SHP77 treated with DMSO at 0.1 percent for 48 hours (cell line): ENCODE data around the gene CD82.
"Not testable (repeated sequence)": the region's sequence is repeated elsewhere in the genome, so short reads cannot be mapped to it uniquely, and the experiment has no call there.

Experiments
- DNase-seq: peaks from one replicate; lab custom pipeline; 2025; lab: John Stamatoyannopoulos, UW

The CD82 gene

DNA sequence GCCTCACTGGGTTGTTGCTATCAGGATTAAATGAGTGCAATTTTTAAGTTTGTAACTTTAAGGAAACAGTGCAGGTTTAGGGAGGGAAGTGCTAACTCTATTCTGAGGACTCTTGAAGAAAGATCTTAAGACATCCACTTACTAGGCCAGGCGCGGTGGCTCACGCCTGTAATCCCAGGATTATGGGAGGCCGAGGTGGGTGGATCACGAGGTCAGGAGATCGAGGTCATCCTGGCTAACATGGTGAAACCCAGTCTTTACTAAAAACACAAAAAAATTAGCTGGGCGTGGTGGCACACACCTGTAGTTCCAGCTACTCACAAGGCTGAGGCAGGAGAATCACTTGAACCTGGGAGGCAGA lies 5.5 kb upstream of the CD82 start:
- DNase-seq: not testable (repeated sequence)

DNA sequence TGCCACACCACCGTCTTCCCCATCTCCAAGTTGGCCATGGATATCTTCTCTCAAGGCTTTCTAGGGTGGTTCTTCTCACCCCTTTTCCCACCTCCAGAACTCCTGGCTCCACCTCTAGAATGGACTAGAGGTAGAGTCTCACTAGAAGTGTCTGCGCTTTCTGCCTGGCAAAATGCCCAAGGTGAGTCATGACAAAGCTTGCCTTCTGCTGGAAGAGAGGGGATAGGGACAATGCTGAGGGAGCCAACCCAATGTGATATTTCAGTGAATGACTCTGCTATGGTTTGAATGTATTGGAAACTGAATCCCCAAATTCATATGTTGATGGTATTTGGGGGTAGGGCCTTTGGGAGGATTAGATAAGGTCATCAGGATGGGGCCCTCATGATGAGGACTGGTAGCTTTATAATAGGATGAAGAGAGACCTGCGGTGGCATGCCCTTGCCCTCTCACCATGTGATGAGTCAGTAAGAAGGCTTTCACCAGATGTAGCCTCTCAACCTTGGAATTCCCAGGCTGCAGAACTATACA lies 4.1 kb upstream of the CD82 start:
- no peak for DNase-seq

DNA sequence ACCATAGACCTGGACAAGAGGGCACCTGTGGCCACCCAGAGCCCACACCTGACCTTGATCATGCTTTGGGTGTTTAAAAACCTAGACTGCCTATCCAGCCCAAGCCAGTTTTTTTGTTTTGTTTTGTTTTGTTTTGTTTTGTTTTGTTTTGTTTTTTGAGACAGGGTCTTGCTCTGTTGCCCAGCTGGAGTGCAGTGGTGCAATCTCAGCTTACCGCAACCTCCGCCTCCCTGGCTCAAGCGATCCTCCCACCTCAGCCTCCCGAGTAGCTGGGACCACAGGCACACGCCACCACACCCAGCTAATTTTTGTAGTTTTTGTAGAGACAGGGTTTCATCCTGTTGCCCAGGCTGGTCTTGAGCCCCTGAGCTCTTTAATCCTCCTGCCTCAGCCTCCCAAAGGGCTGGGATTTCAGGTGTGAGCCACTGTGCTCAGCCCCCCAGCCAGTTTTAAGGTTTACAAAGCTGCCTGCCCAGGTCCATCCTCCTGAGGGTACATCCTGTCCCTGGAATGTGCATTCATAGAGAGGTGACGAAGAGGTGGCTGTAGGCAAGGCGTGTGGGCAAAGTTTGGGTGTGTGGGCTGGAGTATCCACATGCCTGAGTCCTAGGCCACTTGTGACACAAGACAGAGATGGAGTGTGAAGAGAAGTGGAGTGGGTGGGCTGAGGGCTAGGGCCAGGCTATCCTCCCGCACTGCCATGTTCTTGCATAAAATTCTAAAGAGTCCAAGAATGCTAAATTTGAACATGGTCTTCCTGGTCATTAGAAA lies 3.3 kb upstream of the CD82 start:
- DNase-seq: no peak

DNA sequence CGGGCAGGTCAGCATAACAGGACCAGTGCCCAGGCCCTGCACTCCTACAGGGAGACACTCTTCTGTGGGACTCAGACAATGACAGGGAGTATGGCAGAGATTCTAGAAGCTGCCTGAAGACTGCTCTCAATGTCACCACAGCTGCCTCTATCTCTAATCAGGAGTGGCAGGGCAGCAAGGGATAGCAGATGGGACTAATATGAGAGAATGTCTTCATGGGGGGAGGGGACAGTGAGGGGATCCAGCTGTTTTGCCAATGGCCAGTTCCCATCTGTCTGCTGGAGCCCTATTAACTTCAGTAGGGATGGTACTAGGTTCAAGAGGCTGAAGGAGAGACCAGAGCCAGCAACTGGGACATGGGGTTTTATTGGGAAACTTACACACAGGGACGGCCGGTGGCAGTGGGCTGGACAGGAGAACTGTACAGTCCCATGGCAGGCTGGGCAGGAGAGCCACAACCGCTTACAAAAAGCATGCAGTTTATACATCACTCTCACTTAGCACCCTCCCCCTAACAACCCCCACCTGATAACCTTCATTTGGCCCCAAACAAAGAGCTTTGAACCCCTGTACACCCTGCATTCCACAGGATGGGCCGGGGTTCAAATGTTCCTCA lies 2.5 kb upstream of the CD82 start:
- no peak for DNase-seq

DNA sequence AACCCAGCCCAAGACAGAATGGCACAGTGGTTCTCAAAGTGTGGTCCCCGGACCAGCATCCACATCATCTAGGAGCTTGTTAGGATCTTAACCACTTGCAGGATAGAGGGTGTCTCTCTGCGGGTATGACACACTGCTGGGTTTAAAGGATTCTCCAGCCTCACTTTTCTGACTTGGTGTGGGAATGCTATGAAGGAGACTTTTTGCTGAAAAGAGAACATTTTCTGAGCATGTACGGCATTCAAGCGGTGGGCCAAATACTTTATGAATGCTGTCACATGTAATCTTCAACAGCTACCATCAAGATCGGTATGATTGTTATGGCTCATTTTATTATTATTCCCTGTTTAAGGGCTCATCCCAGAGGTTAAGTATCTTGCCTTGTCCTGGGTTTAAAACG lies 1.8 kb upstream of the CD82 start:
- no peak for DNase-seq

DNA sequence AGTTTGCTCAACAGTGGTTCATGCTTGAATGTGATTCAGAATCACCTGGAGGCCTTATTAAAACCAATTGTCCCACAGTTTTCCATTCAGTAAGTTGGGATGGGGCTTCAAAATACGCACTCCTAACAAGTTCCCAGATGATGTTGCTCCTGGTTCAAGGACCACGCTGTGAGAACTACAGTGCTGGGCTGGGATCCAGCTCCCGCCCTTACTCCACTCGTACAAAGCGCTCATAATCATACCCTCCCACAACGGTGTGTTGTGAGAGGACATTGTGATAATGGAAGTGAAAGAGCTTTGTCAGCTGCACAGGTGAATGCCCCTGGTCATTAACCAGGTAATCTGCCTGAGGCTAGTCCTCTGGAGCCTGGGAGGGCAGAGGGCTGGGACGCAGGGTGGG lies 1.3 kb upstream of the CD82 start:
- DNase-seq: no peak

DNA sequence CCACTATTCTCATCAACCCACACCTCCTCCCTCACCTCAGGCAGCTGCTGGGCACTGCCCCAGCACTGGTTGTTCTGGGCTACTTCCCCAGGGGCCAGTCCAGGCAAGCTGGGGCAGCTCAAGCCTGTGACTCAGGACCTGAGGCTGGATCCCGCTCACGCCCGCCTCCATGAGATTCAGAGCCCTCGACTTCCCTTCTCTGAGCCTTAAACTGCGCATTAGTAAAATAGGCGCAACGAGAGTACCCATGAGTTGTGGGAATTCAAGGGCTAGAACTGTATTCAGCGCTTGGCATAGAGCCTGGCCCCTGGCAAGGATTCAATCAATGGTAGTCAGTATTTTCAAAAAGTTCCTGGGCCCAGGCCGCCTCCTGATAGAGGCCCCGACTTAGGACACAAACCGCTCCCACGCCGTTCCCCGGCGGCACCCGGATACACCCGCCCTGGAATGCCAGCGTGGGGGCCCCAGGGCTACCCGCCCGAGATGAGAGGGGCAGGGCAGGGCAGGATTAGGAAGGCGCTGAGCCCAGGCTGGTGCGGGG lies 723 bp upstream of the CD82 start:
- peak; percentile 67 for DNase-seq

DNA sequence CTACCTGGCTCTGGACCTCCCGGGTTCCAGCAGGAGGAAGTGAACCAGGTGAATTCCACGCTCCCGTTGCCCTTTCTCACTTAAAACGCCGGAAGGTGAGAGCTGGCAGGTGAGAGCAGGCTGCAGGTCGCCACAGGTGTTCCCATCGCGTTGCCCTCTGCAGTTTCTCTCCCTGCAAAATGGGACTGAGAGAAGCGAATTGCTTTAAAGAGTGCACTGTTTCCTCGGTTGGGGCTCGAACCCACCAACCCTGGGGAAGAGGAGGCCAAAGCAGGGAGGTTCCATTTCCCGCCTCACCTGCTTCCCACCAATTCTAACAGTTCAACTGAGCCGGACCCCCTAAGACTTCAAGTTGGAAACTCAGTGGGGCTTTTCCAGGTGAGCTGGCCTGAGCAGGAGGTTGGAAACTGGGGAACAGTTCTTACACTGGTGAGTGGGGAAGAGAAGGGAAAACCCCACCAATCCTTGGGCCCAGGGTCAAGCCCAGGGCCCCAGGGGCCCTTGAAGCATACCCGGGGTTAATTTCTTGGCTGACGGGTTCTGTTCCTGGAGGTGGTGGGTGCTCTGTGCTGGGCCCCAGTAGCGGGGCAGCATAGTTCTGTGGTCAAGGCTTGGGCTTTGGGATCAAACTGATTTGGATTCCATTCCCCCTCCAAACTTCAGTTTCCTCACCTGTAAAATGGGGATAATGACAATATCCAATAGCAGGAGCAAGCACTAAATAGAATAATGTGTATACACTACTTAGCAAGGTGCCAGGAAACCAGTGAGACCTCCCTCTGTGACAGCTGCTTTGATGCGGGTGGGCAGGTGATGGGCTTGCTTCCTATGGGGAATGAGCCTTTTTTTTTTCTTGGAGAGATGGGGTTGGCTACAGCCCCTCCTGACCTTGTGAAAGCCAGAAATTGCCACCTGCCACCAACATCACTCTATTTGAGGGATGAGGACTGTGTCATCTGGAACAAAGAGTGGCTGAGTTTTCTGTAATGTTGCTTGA lies 788 bp downstream of the CD82 start:
- no peak for DNase-seq

DNA sequence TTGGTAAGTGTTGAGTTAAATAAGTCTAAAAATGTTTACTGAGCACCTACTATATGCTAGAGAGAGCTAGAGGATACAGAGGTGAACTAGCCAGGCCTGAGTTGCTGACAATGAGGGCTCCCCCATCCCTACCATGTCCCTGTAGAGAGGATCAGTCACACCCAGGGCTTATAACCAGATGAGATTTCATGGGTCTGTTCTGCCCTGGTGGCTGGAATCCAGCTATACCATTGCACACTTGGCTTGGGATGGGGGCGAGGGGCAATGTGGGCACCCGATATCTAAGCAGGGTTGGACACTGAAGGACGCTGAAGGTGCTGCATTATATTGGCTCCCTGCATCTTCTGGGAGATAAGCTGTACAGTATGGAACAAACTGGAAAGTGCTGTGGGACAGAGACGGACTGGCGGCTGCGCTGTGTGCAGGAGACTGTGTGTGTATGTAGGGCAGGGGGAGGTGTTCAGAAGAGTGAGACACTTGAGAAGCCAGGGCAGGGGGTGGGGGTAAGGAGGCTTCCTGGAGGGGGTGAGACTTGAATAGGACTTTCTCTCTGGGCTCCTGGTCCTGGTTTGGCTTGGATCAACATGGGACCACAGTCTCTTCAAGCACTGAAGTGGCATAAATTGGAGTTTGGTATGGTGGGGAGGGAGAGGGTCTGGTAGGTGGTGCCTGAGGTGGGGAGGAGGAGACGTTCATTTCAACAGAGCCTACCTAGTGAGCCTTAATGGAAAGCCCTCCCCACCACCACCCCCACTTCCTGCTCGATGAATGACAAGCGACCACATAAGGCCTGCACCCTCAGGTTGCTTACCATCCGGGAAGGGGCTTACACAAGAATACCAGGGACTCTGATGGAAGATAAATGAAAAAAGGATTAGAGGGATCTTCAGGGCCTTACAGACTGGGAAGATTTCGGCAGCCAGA lies 1.8 kb downstream of the CD82 start:
- no peak for DNase-seq

DNA sequence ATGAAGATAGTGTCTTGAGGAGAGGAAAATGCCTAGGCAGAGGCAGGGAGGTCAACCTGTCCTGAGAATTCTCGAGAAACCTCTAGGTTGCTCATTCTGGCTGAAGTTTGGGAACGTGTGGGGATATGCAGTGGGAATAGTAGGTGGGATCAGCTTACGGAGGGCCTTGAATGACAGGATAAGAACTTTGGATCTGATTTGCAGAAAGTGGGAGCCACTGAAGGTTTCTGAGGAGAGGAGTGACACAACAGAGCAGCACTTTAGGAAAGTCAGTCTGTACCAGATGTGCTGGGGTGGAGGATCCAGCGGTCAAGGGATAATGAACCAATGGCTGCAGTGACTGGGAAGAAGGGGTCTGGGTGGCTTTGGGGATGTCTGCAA lies 2.4 kb downstream of the CD82 start:
- DNase-seq: no peak

DNA sequence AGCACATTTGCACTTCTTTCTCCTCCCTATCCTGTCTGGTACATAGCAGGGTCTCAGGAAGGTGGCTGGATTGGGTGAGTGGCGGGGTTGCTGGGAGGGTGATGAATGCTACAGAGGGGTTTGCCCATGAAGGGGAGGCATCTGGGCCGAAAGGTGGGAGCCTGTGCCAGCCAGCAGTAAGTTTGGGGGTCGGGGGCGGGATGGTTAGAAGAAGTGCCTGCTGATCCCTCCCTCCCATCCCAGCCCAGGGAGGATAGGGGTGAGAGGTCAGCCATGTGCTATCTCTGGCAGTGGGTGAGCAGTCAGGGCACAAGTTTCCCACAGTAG lies 2.8 kb downstream of the CD82 start:
- no peak for DNase-seq

DNA sequence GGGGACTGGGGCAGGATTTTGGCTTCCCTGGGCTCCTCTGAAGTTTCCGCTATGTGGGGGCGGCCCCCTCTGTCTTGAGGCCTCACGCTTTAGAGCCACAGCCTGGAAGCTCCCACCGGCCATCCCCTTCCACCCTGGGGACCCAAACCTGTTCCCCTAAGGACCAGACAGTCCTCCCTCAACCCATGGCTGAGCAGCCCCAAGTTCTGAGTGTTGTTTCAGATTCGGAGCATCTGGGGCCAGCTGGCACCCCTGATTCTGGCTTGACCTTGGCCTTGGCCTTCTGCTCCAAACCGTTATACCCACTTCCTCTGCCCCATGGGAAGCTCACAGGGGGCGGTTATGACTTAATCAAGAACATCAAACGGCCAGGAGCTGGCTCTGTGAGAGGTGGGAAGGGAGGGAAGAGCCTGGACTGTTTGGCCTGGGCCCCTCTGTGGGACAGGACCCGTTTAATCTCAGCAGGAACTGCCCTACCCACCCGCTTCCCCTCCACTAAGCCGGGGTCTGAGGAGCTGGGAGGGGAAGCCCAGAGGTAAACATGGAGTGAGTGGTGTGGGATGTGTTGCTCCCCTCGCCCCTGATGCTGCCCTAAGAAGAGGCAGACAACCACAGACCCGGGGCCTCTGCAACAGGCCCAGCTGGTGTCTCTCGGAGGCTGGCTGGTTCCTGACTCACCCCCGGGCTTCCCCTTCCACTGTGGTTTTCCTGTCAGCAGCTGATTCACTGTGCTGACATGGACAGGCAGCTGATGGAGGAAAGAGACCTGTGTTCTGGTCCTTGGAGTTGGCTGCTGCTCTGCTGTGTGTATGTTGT lies 3.4 kb downstream of the CD82 start:
- DNase-seq: no peak

DNA sequence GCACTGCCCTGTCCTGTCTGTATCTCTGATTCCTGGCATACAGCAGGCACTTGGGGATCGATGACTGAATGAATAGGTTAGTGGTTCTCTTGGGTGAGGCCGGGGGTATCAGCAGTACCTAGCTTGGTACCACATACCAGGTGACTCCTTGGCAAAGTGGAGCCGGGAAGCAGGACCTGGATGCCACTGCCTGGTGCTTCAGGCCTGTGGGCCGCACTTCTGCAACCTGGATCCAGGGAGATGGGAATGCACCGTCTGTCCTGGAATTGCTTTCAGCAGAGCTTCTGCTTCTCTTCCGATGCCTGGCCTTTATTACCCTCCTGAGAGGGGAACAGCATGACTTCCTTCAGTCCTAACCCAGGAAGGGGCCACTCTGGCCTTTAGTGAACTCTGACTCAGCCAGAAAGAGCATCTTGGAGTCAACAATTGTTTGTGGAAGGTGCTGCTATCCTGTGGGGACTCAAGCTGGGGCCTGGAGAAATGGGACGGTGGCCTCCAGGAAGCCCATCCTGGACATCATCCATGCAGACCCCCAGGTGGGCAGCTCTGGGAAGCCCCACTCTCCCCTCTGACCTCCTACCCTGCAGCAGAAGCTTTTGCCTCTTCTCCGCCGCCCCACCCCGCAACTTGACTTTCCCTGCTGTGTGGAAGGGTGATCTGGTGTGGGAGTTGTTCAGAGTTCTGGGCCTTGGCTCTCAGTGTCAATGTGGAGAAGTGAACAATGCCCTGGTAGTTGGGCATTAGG lies 5.1 kb downstream of the CD82 start:
- no peak for DNase-seq

DNA sequence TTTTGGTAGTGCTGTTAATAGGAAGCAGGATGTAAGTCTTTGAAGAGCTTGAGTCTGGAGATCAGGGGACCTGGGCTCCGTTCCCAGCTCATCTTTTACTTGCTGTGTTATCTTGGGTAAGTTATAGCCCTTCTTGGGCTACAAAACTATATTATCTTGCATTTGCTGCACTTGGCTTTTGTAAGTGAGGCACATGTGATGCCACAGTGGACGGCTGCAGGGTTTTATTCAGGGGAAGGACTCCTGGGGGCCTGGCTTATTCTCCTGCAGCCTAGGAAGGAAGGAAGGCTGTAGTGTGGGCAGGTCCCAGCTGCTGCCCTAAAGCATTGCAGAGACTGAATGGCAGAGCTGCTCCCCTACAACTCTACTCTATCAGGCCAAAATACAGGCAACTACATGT lies 6.4 kb downstream of the CD82 start:
- DNase-seq: no peak

DNA sequence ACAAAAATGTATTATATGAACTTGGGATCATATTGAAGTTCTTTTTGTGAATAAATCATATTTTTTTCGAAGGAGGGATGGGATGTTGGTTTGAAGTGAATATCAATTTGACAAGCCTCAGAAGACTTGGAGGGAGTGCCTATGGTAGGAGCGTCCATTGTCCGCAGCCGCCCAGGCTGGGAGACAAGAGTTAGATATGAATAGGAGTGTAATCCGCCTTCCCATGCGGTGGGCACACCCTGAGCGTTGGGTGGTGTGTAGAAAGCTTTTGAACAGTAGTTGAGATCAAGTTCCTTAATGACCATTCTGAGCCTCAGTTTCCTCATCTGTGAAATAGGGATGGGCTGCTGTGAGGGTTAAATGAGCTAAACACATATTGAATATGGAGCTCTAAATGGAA lies 7.0 kb downstream of the CD82 start:
- no peak for DNase-seq

DNA sequence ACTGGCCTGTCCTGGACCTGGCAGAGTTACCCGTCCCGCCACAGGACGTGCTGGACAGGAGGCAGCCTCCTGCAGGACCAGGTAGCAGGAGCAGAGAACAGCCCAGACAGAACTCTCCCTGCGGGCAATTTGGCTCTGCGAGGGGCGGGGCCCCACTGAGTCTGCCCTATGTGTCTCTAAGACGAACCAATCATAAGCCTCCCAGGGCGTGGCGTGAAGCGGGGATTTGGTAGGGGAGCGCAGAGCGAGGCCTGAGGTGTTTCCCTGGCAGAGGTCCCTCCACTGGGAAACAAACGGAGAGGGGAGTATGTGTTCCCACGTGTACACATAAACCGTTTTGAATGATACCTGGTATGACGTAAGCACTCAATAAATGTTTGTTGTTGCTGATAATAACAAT lies 7.4 kb downstream of the CD82 start:
- no peak for DNase-seq

DNA sequence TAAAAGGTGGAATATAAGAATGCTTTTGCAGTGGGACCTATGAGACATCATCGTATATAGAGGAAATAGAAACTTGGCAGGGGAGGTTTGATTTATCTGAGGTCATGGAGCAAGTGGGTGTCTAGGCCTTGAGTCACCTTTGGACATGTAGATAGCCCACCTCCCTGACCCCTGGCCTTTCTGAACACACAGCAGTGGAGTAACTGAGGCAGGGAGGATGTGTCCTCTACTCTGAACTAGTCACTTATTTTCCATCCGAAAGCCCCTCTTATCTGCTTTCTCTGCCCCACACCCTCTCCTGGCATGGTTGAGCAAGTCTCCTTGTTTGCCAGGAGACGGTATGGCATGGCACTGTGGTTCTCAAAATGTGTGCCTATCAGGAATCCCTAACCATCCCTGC lies 7.9 kb downstream of the CD82 start:
- DNase-seq: no peak

DNA sequence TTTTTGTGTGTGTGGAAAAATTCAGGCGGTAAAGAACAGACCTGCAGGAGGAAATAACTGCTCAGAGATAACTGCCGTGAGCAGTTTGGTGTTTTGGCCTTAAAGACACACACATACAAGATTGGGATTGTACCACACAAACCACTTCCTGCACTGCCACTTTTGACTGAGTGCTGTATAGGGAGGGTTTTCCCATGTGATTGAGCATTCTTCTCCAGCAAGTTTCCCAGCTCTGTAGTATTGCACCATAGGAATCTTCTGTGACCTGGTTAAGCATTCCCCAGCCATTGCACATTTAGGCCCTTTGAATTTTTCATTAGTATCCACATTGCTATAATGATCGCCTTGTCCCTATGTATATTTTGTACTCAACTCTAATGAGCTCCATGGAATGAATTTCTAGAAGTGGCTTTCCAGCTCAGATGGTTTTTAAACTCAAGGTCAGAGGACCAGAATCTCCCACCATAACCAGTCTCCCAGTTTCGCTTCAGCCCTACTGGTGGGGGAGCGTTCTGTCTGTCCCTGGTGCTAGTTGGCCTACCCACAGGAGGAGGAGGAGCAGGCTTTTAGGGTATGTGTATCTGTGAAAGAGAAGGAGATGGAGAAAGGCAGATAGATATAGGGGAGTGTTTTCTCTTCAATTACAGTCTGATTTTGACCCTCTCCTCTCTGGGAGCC lies 9.3 kb downstream of the CD82 start:
- no peak for DNase-seq

DNA sequence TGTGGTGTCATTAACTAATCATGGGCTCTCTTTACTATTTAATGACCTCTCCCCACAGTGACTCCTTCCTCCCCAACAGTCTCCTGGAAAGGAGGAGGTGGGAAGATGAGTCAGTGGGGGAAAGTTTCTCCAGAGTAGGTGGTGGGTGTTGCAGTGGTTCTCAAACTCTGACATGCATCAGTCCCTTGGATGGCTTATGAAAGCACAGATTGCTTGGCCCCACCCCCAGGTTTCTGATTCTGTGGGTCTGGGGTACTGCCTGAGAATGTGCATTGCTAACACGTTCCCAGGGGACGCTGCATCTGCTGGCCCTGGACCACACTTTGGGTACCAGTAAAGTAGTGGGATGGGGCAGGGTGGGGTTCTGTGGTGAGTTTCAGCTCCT lies 9.8 kb downstream of the CD82 start:
- no peak for DNase-seq
